NB4 (cell line): ENCODE data around the gene PGGT1B.

Source experiments
- CTCF ChIP-seq: IDR thresholded peaks from one replicate; pipeline ENCODE4 v1.5.1; 2012; ENCODE audit warnings: low read depth, low read length
- MAX ChIP-seq: IDR thresholded peaks from 2 replicates; pipeline ENCODE4 v1.6.1; 2011; ENCODE audit warnings: low read depth, low read length
- MYC ChIP-seq: IDR thresholded peaks from 2 replicates; pipeline ENCODE4 v1.6.1; 2011; ENCODE audit warnings: low read depth, low read length
- POLR2A ChIP-seq: IDR thresholded peaks from 2 replicates; pipeline ENCODE4 v1.6.1; 2011; ENCODE audit warnings: mild to moderate bottlenecking; ENCODE audit not compliant: insufficient read length; ENCODE audit errors: extremely low read depth

GRCh38 chr5:115168829-115169486 is 93.7 kb downstream of the PGGT1B start:
- TF ChIP-seq MAX (no peak), POLR2A (no peak), CTCF (no peak), MYC (no peak)
